Measurements from ENCODE around the gene ESR2.

Gene ESR2

DNA sequence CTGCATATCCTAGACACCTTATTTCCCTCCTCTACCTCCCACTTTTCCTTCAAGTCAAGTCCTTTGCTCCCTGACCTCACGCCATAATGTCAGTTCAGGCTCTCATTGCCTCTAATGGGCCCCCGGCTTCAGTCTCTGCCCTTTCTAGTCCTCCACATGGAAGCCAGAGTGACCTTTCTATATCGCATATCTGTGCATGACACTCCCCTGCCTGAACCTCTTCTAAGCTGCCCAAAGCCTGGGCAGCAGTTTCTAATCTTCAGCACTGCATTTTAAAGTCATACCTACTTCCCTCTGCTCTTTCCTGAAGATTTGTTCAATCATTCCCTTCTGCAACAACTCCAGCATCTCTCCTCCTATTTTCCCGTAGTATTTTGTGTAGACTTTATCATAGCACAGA lies 45.5 kb downstream of the ESR2 start:
- Histone ChIP-seq H3K4me2 (no peak overlapping the region), H3K36me3 (ENCODE audit: insufficient read depth) (no peaks in the 10 kb centered on the region), H3K27me3 (ENCODE audit: insufficient read depth, low read depth) (no peaks in the 10 kb centered on the region), H3K4me1 (ENCODE audit: low read depth, poor library complexity, severe bottlenecking) (no peaks in the 10 kb centered on the region), H3K79me2 (ENCODE audit: insufficient read depth, low read depth) (no peaks in the 10 kb centered on the region), H3K4me3 (IDR thresholded peaks at IDR 0.05; ENCODE audit: insufficient read depth, low read depth, low read length) (no peak overlapping the region), H4K20me1 (ENCODE audit: insufficient read depth) (no peaks in the 10 kb centered on the region), H3K9ac (no peak overlapping the region), H2AFZ (ENCODE audit: low read depth) (no peak overlapping the region), H3K27ac (no peak overlapping the region)
- TF ChIP-seq, protein P1, sequence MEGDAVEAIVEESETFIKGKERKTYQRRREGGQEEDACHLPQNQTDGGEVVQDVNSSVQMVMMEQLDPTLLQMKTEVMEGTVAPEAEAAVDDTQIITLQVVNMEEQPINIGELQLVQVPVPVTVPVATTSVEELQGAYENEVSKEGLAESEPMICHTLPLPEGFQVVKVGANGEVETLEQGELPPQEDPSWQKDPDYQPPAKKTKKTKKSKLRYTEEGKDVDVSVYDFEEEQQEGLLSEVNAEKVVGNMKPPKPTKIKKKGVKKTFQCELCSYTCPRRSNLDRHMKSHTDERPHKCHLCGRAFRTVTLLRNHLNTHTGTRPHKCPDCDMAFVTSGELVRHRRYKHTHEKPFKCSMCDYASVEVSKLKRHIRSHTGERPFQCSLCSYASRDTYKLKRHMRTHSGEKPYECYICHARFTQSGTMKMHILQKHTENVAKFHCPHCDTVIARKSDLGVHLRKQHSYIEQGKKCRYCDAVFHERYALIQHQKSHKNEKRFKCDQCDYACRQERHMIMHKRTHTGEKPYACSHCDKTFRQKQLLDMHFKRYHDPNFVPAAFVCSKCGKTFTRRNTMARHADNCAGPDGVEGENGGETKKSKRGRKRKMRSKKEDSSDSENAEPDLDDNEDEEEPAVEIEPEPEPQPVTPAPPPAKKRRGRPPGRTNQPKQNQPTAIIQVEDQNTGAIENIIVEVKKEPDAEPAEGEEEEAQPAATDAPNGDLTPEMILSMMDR (conservative IDR thresholded peaks at IDR 0.05; ENCODE audit: low read depth, low read length), result no peak

DNA sequence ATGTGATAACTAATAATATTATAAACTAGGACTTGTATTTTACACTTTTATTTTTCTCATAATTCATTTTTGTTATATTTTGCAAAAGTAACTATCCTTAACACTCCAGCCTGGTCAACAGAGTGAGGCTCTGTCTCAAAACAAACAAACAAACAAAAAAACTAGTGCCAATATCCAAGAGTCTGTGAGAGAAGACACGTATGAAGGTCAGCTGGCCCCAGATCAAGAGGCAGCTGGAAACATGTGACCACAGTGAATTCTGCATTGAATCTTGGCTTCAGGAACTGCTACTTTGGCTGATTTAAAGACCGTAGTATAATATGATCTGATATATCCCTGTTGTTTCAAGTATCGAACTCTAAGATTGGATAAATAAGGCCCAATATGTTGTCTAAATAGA lies 47.0 kb downstream of the ESR2 start:
- TF ChIP-seq, protein P1 (conservative IDR thresholded peaks at IDR 0.05; ENCODE audit: low read depth, low read length), result no peak
- Histone ChIP-seq H3K27me3 (ENCODE audit: insufficient read depth, low read depth) (no peaks in the 10 kb centered on the region), H3K36me3 (ENCODE audit: insufficient read depth) (no peaks in the 10 kb centered on the region), H3K79me2 (ENCODE audit: insufficient read depth, low read depth) (no peaks in the 10 kb centered on the region), H2AFZ (ENCODE audit: low read depth) (no peak overlapping the region), H3K4me3 (IDR thresholded peaks at IDR 0.05; ENCODE audit: insufficient read depth, low read depth, low read length) (no peak overlapping the region), H3K27ac (no peak overlapping the region), H3K4me2 (no peak overlapping the region), H3K9ac (no peak overlapping the region), H3K4me1 (ENCODE audit: low read depth, poor library complexity, severe bottlenecking) (no peaks in the 10 kb centered on the region), H4K20me1 (ENCODE audit: insufficient read depth) (no peaks in the 10 kb centered on the region)

DNA sequence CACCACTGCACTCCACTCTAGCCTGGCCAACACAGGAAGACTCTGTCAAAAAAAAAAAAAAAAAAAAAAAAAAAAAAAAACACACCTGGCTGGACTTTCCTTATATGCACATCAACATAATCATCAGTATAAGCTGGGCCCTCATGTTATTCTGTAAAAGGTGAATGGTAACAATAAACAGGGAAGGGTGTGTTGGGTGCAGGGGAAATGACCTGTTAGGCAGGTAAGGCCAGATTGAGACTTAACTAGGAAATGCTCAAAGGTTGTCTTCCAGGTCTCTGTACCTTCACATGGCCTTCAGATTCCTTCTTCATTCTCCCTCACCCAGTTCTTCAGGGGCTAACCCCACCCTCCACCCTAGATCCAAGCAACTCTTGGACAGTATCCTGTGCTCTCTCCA lies 47.5 kb downstream of the ESR2 start:
- no peaks in the 10 kb centered on the region for H4K20me1 ChIP-seq (ENCODE audit: insufficient read depth)
- no peaks in the 10 kb centered on the region for H3K36me3 ChIP-seq (ENCODE audit: insufficient read depth)
- TF ChIP-seq, protein P1 (conservative IDR thresholded peaks at IDR 0.05; ENCODE audit: low read depth, low read length), result no peak
- H3K4me3 ChIP-seq (IDR thresholded peaks at IDR 0.05; ENCODE audit: insufficient read depth, low read depth, low read length), result no peak overlapping the region
- H3K27me3 ChIP-seq (ENCODE audit: insufficient read depth, low read depth), result no peaks in the 10 kb centered on the region
- no peak overlapping the region for H3K27ac ChIP-seq
- no peak overlapping the region for H3K9ac ChIP-seq
- H3K4me1 ChIP-seq (ENCODE audit: low read depth, poor library complexity, severe bottlenecking), result no peaks in the 10 kb centered on the region
- no peak overlapping the region for H2AFZ ChIP-seq (ENCODE audit: low read depth)
- no peak overlapping the region for H3K4me2 ChIP-seq
- H3K79me2 ChIP-seq (ENCODE audit: insufficient read depth, low read depth), result no peaks in the 10 kb centered on the region

DNA sequence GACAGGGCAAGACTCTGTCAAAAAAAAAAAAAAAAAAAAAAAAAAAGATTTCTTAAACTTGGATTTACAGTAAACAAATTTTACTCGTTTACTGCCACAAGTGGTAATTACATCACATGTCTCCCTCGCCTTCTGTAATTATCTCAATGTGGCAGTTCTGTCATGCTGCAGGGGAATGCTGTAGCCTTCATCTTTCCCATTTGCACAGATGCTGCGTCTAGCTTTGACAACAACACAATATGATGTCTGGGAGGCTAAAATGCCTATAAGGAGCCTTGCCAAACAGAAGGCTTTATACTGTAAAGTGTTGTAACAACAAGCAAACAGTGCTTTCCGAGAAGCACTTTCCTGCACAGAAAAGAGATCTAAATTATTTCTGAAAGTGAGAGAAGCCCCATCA lies 48.7 kb downstream of the ESR2 start:
- Histone ChIP-seq H3K27ac (no peak overlapping the region), H3K4me3 (IDR thresholded peaks at IDR 0.05; ENCODE audit: insufficient read depth, low read depth, low read length) (no peak overlapping the region)
- TF ChIP-seq, protein P1 (conservative IDR thresholded peaks at IDR 0.05; ENCODE audit: low read depth, low read length), result no peak

More for the DNA sequence above, 48.7 kb downstream of the ESR2 start:
- Histone ChIP-seq H4K20me1 (ENCODE audit: insufficient read depth) (no peaks in the 10 kb centered on the region), H3K4me2 (no peak overlapping the region), H2AFZ (ENCODE audit: low read depth) (no peak overlapping the region), H3K27me3 (ENCODE audit: insufficient read depth, low read depth) (no peaks in the 10 kb centered on the region), H3K4me1 (ENCODE audit: low read depth, poor library complexity, severe bottlenecking) (no peaks in the 10 kb centered on the region), H3K36me3 (ENCODE audit: insufficient read depth) (no peaks in the 10 kb centered on the region), H3K79me2 (ENCODE audit: insufficient read depth, low read depth) (no peaks in the 10 kb centered on the region), H3K9ac (no peak overlapping the region)
